Measurements from ENCODE around the gene MEGF8.

The MEGF8 gene

DNA sequence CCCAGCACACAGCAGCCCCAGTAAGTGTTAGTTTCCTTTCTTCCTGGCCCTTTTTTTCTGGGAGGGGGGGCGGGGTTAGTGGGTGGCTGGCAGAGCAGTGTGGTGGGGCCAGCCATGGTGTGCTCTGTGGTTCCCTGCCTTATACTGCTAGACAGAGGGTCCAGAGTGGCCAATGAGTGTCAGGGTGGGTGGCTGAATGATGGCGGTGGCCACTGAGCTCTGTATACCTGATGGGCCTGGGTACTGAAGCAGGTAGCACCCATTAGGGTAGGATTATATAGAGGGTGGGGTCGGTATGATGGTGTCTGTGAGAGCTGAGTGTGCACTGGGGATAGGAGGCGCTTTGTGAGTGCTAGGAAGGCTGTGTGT is 42.6 kb upstream of the MEGF8 start:
- in situ Hi-C loops (cut with MboI; ENCODE audit: low sequenced_read_pairs, unreplicated experiment), result no loop called here
- no peak for DNase-seq (ENCODE audit: low spot score)
- TF ChIP-seq CTCF (IDR thresholded peaks at IDR 0.05; ENCODE audit: borderline replicate concordance, control extremely low read depth, extremely low read depth, insufficient read depth, missing control alignments), result no peak

GRCh38 chr19:42283188-42284065 is 42.0 kb upstream of the MEGF8 start:
- in situ Hi-C loops (cut with MboI; ENCODE audit: low sequenced_read_pairs, unreplicated experiment), result no loop called here
- DNase-seq (ENCODE audit: low spot score), result peak; percentile 96
- peak; percentile 13 for TF ChIP-seq CTCF (IDR thresholded peaks at IDR 0.05; ENCODE audit: borderline replicate concordance, control extremely low read depth, extremely low read depth, insufficient read depth, missing control alignments)

- DNase-seq (ENCODE audit: low spot score), result peak; percentile 94
- in situ Hi-C loops (cut with MboI; ENCODE audit: low sequenced_read_pairs, unreplicated experiment), result no loop called here
- TF ChIP-seq CTCF (IDR thresholded peaks at IDR 0.05; ENCODE audit: borderline replicate concordance, control extremely low read depth, extremely low read depth, insufficient read depth, missing control alignments), result no peak
Observed at GRCh38 chr19:42284066-42284501, 41.4 kb upstream of the MEGF8 start.

- TF ChIP-seq CTCF (IDR thresholded peaks at IDR 0.05; ENCODE audit: borderline replicate concordance, control extremely low read depth, extremely low read depth, insufficient read depth, missing control alignments), result no peak
- DNase-seq (ENCODE audit: low spot score), result no peak
- in situ Hi-C loops (cut with MboI; ENCODE audit: low sequenced_read_pairs, unreplicated experiment), result no loop called here
Observed at GRCh38 chr19:42284591-42285341, 40.7 kb upstream of the MEGF8 start.

DNA sequence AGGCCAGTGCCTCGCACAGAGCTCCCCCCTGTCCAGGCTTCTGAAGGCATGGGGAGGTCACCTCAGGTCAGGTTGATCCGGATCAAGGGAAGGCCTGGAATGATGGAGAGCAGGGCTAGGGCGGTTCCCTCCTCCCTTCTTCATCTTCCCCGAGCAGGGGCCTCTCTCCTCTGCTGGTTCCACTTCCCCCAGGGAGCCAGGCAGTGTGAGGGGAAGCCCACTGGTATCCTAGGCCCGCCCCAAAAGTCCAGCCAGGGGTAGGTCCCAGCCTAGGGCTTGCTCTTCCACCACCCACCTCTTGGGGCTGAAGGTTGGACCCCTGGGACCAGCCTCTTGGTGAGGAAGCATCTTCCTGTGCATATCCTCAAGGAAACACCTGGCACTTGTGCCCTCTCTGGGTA is 39.9 kb upstream of the MEGF8 start:
- DNase-seq (ENCODE audit: low spot score), result no peak
- TF ChIP-seq CTCF (IDR thresholded peaks at IDR 0.05; ENCODE audit: borderline replicate concordance, control extremely low read depth, extremely low read depth, insufficient read depth, missing control alignments), result no peak
- in situ Hi-C loops (cut with MboI; ENCODE audit: low sequenced_read_pairs, unreplicated experiment), result no loop called here

GRCh38 chr19:42285988-42286348 is 39.5 kb upstream of the MEGF8 start:
- no peak for TF ChIP-seq CTCF (IDR thresholded peaks at IDR 0.05; ENCODE audit: borderline replicate concordance, control extremely low read depth, extremely low read depth, insufficient read depth, missing control alignments)
- no peak for DNase-seq (ENCODE audit: low spot score)
- in situ Hi-C loops (cut with MboI; ENCODE audit: low sequenced_read_pairs, unreplicated experiment), result no loop called here
